HG03066 (cell line): ENCODE measurements around the gene FAM163B.
"Not testable (repeated sequence)": the region's sequence is repeated elsewhere in the genome, so short reads cannot be mapped to it uniquely, and the experiment has no call there.

Experiments
- ATAC-seq: cut with Tn5 transposase; IDR thresholded peaks from one replicate; pipeline ENCODE4 v1.9.1; 2021; ENCODE audit warnings: low read depth; ENCODE audit not compliant: unreplicated experiment

Gene FAM163B

DNA sequence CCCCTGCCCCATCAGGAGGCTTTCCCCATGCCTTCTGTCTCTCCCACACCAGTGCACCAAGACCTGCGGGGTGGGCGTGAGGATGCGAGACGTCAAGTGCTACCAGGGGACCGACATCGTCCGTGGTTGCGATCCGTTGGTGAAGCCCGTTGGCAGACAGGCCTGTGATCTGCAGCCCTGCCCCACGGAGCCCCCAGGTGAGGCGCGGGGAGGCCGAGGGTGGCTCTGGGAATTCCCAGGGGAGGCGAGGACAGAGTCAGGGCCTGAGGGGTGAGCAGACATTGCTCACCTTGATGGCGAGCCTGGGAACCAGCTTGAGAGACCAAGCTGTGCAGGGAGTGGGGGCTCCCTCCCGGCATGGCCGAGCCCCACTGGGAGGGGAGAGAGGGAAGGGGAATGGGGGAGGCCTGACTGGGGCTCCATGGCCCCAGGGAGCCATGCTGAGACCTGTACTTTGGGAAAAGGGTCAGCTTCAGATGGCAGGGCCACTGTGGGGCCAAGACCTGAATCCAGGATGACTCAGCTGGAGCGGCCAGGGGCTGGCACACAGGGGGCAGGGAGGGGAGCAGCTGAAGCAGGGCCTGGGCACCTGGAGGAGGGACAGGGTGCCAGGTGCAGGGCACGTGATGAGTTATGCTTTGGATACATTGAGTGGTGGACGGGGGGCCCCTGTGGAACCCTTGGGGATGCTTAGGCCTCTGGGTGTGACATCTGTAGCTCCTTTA lies 35.2 kb downstream of the FAM163B start:
- no peak for ATAC-seq

- no peak for ATAC-seq
These were observed 36.3 kb downstream of the FAM163B start for GRCh38 chr9:133572821-133573361.

- ATAC-seq: no peak
These were observed 37.1 kb downstream of the FAM163B start for GRCh38 chr9:133571896-133572595.

DNA sequence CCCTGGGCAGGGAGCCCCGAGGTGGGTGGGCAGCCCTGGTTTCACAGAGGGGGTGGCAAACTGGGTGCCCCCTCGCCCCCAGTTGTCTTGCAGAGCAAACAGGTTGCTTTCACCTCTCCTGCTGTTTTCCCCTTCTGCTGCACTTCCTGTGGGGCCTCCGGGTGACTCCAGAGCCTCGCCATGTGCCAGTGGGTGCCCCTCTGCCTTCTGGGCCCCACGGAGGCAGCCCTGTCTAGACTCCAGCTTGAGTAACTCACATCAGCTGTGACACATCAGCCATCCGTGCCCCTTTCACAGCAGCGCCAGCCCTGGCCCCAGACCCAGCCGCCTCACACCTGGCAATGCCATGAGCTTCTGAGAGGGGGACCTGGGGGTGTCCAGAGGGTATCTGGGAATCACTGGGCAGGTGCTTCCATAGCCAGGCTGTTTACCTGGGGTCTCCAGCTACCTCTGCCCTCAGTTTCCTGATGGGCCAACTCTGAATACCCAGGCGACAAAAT lies 37.7 kb downstream of the FAM163B start:
- no peak for ATAC-seq

GRCh38 chr9:133570691-133571080 lies 38.5 kb downstream of the FAM163B start:
- ATAC-seq: no peak

GRCh38 chr9:133569891-133570690 lies 39.1 kb downstream of the FAM163B start:
- ATAC-seq: no peak

- no peak for ATAC-seq
These were observed 39.9 kb downstream of the FAM163B start for GRCh38 chr9:133569121-133569785.

GRCh38 chr9:133568186-133568585 lies 41.0 kb downstream of the FAM163B start:
- ATAC-seq: no peak

DNA sequence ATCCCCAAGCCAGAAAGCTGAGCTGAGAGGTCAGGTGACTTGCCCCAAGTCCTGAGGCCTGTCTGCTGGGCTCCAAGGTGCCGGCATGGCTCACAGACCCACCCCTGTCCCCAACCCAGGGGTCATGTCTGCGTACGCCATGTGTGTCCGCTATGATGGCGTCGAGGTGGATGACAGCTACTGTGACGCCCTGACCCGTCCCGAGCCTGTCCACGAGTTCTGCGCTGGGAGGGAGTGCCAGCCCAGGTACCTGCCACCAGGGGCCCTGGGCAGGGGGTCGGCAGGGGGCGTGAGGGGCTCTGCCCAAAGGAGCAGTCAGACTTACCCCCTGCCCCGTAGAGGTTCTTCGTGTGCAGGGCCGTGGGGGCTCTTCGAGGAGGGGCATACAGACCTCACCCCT lies 42.4 kb downstream of the FAM163B start:
- no peak for ATAC-seq

GRCh38 chr9:133566382-133566781 lies 42.8 kb downstream of the FAM163B start:
- ATAC-seq: no peak

DNA sequence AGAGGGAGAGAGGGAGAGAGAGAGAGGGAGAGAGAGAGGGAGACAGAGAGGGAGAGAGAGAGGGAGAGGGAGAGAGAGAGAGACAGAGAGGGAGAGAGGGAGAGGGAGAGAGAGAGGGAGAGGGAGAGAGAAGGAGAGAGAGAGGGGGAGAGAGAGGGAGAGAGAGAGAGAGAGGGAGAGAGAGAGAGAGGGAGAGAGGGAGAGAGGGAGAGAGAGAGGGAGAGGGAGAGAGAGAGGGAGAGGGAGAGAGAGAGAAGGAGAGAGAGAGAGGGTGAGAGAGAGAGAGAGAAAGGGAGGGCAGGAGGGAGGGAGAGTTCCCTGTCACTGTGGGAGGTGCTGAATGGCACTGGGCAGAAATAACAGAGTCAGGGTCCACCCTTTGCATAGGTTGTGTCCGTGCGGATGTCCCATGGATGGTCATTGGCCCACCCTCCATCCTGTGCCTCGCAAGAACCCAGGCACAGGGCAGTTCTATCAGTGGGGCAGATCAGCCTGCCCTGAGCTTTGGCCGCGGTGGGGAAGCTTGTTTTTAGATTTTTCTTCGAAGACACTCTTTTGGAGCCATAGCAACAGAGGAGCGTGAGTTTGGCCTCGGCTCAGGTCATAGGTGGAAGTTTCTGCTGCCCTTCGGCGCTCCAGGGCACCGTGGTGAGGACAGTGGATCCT lies 44.6 kb downstream of the FAM163B start:
- no peak for ATAC-seq

DNA sequence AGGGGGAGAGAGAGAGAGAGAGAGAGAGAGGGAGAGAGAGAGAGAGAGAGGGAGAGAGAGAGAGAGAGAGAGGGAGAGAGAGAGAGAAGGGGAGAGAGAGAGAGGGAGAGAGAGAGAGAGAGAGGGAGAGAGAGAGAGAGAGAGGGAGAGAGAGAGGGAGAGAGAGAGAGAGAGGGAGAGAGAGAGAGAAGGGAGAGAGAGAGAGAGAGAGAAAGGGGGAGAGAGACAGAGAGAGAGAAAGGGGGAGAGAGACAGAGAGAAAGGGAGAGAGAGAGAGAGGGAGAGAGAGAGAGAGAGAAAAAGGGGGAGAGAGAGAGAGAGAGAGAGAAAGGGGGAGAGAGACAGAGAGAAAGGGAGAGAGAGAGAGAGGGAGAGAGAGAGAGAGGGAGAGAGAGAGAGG lies 45.4 kb downstream of the FAM163B start:
- not testable (repeated sequence) for ATAC-seq

- ATAC-seq: no peak
These were observed 45.8 kb downstream of the FAM163B start for GRCh38 chr9:133563291-133563796.

DNA sequence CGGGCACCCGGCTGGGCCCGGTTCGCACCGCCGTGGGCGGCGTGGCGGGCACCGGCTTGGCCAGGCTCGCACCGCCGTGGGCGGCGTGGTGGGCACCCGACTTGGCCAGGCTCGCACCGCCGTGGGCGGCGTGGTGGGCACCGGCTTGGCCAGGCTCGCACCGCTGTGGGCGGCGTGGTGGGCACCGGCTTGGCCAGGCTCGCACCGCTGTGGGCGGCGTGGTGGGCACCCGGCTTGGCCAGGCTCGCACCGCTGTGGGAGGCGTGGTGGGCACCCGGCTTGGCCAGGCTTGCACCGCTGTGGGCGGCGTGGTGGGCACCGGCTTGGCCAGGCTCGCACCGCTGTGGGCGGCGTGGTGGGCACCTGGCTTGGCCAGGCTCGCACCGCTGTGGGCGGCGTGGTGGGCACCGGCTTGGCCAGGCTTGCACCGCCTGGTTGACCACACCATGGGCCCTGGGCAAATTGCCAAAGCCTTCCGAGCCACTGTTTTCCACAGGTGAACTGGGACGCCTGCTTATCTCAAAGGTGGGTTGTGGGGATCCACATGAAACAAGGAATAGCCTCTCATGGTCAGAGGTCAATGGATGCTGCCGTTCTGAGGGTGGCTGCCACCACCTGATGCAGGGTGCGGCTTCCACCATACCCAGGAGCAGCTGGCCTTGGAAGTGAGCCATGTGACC lies 46.4 kb downstream of the FAM163B start:
- ATAC-seq: no peak

DNA sequence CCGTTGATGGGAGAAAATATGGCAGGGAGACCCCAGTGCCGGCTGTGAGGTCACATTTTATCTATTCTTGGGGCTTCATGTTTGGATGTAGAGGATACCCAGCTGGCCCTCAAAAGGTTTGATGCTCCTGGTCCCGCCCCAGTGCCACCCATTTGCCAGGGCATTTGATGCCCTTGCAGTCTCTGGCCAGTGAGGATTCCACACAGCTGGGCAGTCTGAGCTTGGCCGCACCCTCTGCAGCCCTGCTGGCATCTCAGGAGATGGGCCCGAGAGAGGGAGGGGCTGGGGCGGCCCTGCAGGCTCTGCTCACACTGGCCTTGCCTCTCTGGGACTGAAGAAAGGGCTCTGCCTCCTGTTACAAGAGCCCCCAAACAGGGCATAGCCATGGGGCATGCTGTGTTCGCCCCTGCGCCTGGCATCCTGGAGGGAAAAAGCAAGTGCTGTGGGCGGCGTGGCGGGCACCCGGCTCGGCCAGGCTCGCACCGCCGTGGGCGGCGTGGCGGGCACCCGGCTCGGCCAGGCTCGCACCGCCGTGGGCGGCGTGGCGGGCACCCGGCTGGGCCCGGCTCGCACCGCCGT lies 47.1 kb downstream of the FAM163B start:
- ATAC-seq: no peak

DNA sequence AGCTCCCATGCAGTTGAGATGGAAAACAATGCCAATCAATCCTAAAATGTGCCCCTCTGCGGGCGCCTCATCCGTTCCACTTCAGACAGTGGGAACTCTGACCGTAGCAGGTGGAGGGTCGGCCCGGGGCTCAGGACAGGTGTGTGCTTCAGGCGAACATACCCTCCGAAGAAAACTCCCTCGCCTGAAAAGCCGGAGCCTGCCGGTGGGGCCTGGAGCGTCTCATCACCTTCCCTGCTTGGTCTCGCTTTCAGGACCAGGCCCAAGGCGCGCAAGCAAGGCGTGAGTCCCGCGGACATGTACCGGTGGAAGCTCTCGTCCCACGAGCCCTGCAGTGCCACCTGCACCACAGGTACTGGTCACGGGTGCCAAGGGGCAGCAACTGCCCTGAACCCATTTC lies 48.2 kb downstream of the FAM163B start:
- no peak for ATAC-seq

DNA sequence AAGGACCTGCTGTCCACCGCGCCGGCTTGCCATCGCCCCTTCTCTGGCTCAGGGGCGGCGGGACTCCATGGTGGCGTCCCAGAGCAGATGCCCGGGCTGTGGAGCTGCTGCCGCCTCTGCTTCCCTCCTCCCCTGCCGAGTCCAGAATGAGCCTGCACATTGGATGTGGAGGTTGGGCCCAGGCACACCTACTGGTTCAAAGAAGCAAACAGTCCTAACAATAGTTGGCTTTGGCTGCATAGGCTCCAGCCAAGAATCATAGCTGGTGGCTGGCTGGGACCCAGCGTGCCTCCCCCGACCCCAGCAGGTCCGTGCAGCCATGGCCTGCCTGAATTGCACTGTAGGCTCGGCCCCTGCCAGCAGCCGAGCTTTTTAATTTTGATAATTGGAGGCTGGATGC lies 48.9 kb downstream of the FAM163B start:
- ATAC-seq: no peak

DNA sequence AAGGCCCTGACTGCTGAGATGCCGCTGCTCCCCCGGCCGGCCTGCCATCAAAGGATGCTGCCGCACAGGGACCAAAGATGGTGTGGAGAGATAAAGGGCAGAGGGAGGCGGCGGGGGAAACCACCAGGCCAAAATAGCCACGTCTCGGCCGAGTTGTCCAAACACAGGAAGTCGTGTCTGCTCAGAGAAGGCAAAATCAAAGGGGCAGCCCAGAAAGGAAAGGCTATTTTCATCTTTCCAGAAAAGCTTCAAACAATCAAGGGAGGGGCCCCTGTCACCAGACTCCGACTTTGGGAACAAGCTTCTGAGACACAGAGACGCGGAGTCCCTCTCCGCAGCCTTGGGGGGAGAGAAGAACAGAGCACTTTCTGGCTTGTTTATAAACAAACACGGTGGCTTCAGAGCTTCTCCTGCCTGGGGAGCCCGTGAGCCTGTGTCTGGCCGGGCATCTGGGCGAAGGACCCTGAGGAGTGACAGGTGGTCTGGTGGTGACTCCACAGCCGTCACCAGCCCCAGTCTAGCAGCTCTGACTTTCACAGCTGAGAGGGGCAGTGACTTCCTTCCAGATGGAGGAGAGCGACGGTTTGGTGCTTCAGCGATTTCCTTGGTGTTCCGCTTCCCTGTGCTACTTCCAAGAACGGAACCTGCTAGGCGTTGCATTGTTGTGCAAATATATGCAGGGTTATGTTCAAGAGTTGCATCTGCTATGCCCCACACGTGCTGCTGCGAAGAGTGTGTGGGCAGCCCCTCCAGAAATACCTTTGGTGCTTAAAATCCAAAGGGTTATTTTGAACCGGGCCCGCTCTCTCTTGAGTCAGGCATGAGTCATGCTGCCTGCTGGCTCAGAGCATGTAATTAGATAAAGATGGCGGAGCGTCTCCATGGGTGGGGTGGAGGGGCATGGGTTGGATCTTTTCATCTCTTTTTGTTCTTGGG lies 50.7 kb downstream of the FAM163B start:
- ATAC-seq: peak; percentile 55
